ENCODE results near the gene KRT20. TPM values are rescaled to one million over a fixed set of nuclear protein-coding genes. Genes with fewer than 3 reads are reported as not detected.

KRT20 gene
- total and polyA plus RNA-seq, 2 experiments from 2014 or later: not detected

DNA sequence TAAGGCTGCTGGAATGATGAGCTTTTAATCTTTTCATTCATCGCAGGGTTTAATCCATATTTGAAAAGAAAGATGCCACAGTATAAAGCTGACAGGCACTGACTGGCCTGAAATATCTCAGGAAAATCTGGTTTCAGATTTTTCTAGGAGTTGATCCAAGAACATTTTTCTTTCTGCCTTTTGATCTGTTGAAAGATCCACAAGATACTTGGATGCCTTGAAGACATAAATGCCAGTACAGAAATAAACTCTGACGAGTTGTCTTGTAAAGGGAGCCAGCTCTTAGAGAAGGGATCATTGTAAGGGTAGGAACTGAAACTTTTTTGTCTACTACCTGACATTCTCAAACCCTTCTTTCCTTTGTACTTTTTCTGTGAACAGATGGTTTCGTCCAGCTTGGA lies 25.4 kb upstream of the KRT20 start:
- peak overlapping the region; percentile 70 for H3K9ac ChIP-seq
- DNase-seq: peak; percentile 74
- H3K4me2 ChIP-seq (ENCODE audit: unreplicated experiment): peak overlapping the region; percentile 64

DNA sequence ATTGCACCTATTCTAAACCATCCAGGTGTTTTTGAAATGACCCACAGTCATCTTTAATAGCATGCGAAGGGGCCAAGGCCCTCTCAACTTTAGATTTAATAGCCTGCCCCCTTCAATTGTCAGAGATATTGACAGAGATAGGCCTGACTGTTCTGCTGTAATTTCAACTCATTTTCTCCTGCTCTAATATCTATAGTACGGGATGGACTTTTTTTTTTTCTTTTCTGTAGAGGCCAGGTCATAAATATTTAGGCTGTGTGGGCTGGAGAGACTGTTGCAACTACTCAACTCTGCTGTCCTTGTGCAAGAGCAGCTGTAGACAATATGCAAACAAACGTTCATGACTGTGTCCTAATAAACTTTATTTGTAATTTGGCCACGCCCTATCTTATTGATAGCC lies 24.7 kb upstream of the KRT20 start:
- H3K27ac ChIP-seq: peak overlapping the region; percentile 90
- peak overlapping the region; percentile 64 for H3K4me2 ChIP-seq (ENCODE audit: unreplicated experiment)
- no peaks in the 10 kb centered on the region for H3K9me3 ChIP-seq (ENCODE audit: low read depth)
- H3K36me3 ChIP-seq (ENCODE audit: low read depth): no peaks in the 10 kb centered on the region
- peak overlapping the region; percentile 70 for H3K9ac ChIP-seq
- in situ Hi-C loops (cut with MboI): loop anchor here (10.0 kb wide), 2 partner anchors 95 to 415 kb away; no protein-coding TSS in a partner anchor
- no peaks in the 10 kb centered on the region for H3K27me3 ChIP-seq (replicated peaks; ENCODE audit: insufficient read depth)
- peak overlapping the region; percentile 36 for H3K4me3 ChIP-seq
- WGBS, 2 experiments (ENCODE audit: low coverage in 1 of 2, low lambda C conversion rate in 2 of 2, missing lambda C conversion rate in 2 of 2): 9 to 10% methylated on average over 4 of the region's 4 CpGs
- peak; percentile 90 for DNase-seq
- H2AFZ ChIP-seq: no peak overlapping the region
- no peaks in the 10 kb centered on the region for H4K20me1 ChIP-seq (ENCODE audit: insufficient read depth)
- H3K9me2 ChIP-seq (ENCODE audit: insufficient read depth): no peaks in the 10 kb centered on the region
- H3F3A ChIP-seq (ENCODE audit: insufficient read depth): peaks cover 45% of the 10 kb centered on the region
- H3K4me1 ChIP-seq (ENCODE audit: insufficient read depth): peaks cover 41% of the 10 kb centered on the region
- no peaks in the 10 kb centered on the region for H3K79me2 ChIP-seq (ENCODE audit: insufficient read depth)
- TF ChIP-seq EZH2phosphoT487 (IDR thresholded peaks at IDR 0.05; ENCODE audit: insufficient read depth, low read depth): no peak
- TF ChIP-seq EZH2 (IDR thresholded peaks at IDR 0.05; ENCODE audit: insufficient read depth, poor library complexity, severe bottlenecking): no peak

More for the DNA sequence above, 25.4 kb upstream of the KRT20 start:
- Histone ChIP-seq H3K4me3 (peak overlapping the region; percentile 36), H3F3A (ENCODE audit: insufficient read depth) (peaks cover 51% of the 10 kb centered on the region), H3K27me3 (replicated peaks; ENCODE audit: insufficient read depth) (no peaks in the 10 kb centered on the region), H3K36me3 (ENCODE audit: low read depth) (no peaks in the 10 kb centered on the region), H3K9me3 (ENCODE audit: low read depth) (no peaks in the 10 kb centered on the region), H3K9me2 (ENCODE audit: insufficient read depth) (no peaks in the 10 kb centered on the region), H4K20me1 (ENCODE audit: insufficient read depth) (no peaks in the 10 kb centered on the region), H3K4me1 (ENCODE audit: insufficient read depth) (peaks cover 46% of the 10 kb centered on the region), H3K79me2 (ENCODE audit: insufficient read depth) (no peaks in the 10 kb centered on the region), H3K27ac (peak overlapping the region; percentile 90), H2AFZ (peak overlapping the region; percentile 33; the same call in 1 of the 2 replicates)
- no peak for TF ChIP-seq EZH2phosphoT487 (IDR thresholded peaks at IDR 0.05; ENCODE audit: insufficient read depth, low read depth)
- TF ChIP-seq EZH2 (IDR thresholded peaks at IDR 0.05; ENCODE audit: insufficient read depth, poor library complexity, severe bottlenecking): no peak
- in situ Hi-C loops (cut with MboI): no loop called here
- WGBS, 2 experiments (ENCODE audit: low coverage in 1 of 2, low lambda C conversion rate in 2 of 2, missing lambda C conversion rate in 2 of 2): 5 to 6% methylated on average over 3 of the region's 3 CpGs

DNA sequence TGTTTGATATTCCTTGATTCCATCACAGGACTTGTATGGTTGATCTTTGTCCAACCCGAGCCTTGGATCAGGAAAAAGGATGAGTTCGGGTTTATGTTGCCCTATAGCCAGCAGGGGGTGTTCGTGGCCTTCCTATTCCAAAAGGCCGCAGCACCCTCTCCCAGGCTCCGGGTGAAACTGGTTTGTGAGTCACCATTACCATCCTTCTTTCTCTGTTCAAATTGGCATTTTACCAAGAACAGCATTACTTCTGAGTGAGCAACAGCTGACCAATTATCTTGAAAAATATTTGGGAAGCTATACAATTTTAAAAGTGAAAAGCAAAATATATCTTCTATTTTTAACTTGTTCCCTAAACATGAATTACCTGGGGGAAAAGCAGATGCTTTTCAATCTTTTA lies 24.3 kb upstream of the KRT20 start:
- Histone ChIP-seq H3F3A (ENCODE audit: insufficient read depth) (peaks cover 41% of the 10 kb centered on the region), H3K4me3 (no peak overlapping the region), H3K79me2 (ENCODE audit: insufficient read depth) (no peaks in the 10 kb centered on the region), H2AFZ (peak overlapping the region; percentile 39; the same call in 1 of the 2 replicates), H3K9ac (peak overlapping the region; percentile 70), H3K36me3 (ENCODE audit: low read depth) (no peaks in the 10 kb centered on the region), H3K4me1 (ENCODE audit: insufficient read depth) (peaks cover 37% of the 10 kb centered on the region), H3K9me3 (ENCODE audit: low read depth) (no peaks in the 10 kb centered on the region), H4K20me1 (ENCODE audit: insufficient read depth) (no peaks in the 10 kb centered on the region), H3K27me3 (replicated peaks; ENCODE audit: insufficient read depth) (no peaks in the 10 kb centered on the region), H3K9me2 (ENCODE audit: insufficient read depth) (no peaks in the 10 kb centered on the region), H3K4me2 (ENCODE audit: unreplicated experiment) (peak overlapping the region; percentile 64), H3K27ac (peak overlapping the region; percentile 90)
- in situ Hi-C loops (cut with MboI): loop anchor here (10.0 kb wide), 2 partner anchors 95 to 415 kb away; no protein-coding TSS in a partner anchor
- TF ChIP-seq EZH2 (IDR thresholded peaks at IDR 0.05; ENCODE audit: insufficient read depth, poor library complexity, severe bottlenecking) (no peak), EZH2phosphoT487 (IDR thresholded peaks at IDR 0.05; ENCODE audit: insufficient read depth, low read depth) (no peak)
- DNase-seq: peak; percentile 98
- WGBS, 2 experiments (ENCODE audit: low coverage in 1 of 2, low lambda C conversion rate in 2 of 2, missing lambda C conversion rate in 2 of 2): 1 to 2% methylated on average over 5 of the region's 5 CpGs

DNA sequence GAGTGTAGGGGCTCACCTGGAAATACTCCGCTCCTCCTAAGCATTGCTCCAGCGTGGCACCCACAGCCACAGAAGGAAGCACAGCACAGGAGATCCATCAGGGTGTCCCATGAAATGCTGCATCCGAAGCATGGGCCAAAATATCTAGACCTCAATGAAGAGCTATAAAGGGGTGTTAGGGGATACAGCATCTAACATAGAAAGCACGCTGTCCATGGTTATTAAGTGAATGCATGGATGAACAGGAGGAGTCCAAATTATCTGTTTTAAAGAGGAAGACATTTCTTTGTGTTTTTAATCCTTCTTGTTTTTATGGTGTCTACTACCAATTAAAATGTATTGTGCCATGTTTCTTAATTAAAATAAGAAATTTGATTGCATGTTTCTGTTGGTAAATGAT lies 21.6 kb upstream of the KRT20 start:
- Histone ChIP-seq H3K9me2 (ENCODE audit: insufficient read depth) (no peaks in the 10 kb centered on the region), H3K9me3 (ENCODE audit: low read depth) (no peaks in the 10 kb centered on the region), H4K20me1 (ENCODE audit: insufficient read depth) (no peaks in the 10 kb centered on the region), H3K79me2 (ENCODE audit: insufficient read depth) (no peaks in the 10 kb centered on the region), H3K4me2 (ENCODE audit: unreplicated experiment) (no peak overlapping the region), H3K9ac (no peak overlapping the region), H3K4me1 (ENCODE audit: insufficient read depth) (peaks cover 56% of the 10 kb centered on the region), H3K36me3 (ENCODE audit: low read depth) (no peaks in the 10 kb centered on the region), H3K27ac (no peak overlapping the region), H3F3A (ENCODE audit: insufficient read depth) (peaks cover 46% of the 10 kb centered on the region), H3K4me3 (no peak overlapping the region), H3K27me3 (replicated peaks; ENCODE audit: insufficient read depth) (no peaks in the 10 kb centered on the region), H2AFZ (no peak overlapping the region)
- in situ Hi-C loops (cut with MboI): loop anchor here (10.0 kb wide), 2 partner anchors 92 to 418 kb away; no protein-coding TSS in a partner anchor
- WGBS, 2 experiments (ENCODE audit: low coverage in 1 of 2, low lambda C conversion rate in 2 of 2, missing lambda C conversion rate in 2 of 2): 93 to 98% methylated on average over 4 of the region's 4 CpGs
- no peak for DNase-seq
- TF ChIP-seq EZH2 (IDR thresholded peaks at IDR 0.05; ENCODE audit: insufficient read depth, poor library complexity, severe bottlenecking) (no peak), EZH2phosphoT487 (IDR thresholded peaks at IDR 0.05; ENCODE audit: insufficient read depth, low read depth) (no peak)

All from GM23248 (cell line).